ENCODE data around the gene VEGFB.

VEGFB gene

DNA sequence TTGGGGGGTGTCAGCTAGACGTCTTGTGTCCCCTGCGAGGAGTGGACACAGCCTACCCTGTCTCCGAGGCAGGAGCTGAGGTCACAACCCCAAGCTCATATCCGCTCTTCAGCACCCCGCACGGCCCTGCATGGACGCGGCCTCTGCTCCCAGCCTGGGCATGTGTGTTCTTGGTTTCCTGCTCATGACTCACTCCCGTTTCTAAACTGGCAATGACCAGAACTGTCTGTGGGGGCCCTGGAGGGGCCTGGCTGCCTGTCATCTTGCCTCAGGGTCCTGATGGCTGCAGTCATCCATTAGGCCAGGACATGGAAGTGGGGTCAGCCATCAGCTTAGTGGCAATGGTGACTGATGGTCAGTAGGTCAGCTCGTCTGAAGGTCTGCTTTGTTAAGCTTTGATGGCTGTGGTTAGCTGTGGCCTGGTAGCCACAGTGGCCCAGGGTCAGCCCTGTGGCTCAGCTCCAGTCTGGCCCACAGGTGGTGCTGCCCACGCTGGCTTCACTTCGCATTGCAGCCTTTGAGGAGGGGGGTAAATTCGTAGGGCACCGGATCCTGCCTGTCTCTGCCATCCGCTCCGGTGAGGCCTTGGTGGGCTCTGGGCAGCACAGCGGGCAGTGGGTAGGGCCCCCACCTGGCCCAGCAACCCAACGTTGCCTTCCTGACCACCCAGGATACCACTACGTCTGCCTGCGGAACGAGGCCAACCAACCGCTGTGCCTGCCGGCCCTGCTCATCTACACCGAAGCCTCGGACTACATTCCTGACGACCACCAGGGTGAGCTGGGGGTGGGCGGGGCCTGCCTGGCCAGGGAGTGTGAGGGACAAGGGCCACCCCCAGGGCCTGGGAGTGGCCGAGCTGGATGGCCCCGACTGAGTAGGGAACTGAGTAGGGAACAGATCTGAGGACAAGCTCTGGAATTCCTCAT lies 28.9 kb downstream of the VEGFB start:
- no peak for DNase-seq

DNA sequence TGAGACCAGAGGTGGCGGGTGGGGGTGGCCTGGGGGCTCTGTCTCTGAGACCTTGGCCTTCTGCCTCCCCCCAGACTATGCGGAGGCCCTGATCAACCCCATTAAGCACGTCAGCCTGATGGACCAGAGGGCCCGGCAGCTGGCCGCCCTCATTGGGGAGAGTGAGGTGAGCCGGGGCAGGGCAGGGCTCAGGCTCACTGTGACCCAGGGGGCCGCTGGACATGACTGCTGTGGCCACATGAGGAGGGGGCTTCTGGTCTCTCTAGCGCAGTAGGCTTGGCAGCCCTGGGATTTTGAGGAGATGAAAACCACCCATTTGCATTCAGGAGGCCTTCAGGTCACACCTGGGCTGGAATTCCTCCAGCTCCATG lies 29.5 kb downstream of the VEGFB start:
- no peak for DNase-seq

- DNase-seq, result no peak
Observed at GRCh38 chr11:64264371-64264852, 30.0 kb downstream of the VEGFB start.

DNA sequence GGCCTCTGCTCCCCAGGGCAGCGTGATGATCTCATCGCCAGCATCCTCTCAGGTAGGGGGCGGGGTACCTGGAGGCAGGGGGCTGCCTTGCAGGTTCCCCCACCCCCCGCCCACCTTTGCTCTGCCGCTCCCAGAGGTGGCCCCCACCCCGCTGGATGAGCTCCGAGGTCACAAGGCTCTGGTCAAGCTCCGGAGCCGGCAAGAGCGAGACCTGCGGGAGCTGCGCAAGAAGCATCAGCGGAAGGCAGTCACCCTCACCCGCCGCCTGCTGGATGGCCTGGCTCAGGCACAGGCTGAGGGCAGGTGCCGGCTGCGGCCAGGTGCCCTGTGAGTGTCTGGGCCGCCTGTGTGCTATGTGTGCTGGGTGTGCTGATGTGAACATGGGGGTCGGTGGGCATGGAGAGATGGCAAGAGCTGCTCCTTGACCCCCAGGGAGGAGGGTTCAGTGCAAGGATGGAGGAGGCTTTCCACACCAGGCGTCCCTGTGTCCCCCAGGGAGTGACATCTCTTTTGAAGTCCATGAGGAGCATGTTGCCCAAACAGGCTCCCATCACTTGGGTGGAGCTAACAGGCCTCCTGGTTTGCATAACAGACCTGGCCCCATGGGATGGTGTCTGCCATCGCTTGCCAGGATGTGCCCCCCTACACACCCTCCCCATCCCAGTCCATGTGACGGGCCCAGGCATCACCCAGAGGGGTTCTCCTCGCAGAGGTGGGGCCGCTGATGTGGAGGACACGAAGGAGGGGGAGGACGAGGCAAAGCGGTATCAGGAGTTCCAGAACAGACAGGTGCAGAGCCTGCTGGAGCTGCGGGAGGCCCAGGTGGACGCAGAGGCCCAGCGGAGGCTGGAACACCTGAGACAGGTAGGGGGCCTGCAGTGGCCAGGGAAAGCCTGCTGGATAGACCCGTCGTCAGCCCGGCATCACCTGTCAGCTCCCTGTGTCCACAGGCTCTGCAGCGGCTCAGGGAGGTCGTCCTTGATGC lies 31.1 kb downstream of the VEGFB start:
- no peak for DNase-seq

DNA sequence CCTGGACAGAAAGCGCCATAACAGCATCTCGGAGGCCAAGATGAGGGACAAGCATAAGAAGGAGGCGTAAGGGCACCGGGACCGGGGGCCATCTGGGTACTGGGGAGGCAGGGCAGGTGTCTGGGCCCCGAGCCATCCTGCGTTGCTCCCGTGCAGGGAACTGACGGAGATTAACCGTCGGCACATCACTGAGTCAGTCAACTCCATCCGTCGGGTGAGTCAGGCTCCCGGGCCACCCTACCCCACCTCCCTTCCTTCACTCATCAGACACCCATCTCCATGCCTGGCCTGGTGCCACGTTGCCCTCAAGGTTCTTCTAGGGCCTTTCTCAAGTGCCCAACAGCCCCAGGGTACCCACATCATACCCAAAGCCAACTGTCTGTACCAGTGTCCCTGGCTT lies 32.0 kb downstream of the VEGFB start:
- DNase-seq, result no peak

- no peak for DNase-seq
Observed at GRCh38 chr11:64267207-64267945, 33.0 kb downstream of the VEGFB start.

- DNase-seq, result no peak
Observed at GRCh38 chr11:64268025-64268892, 33.9 kb downstream of the VEGFB start.

- peak; percentile 28 for DNase-seq
Observed at GRCh38 chr11:64268893-64269539, 34.6 kb downstream of the VEGFB start.

DNA sequence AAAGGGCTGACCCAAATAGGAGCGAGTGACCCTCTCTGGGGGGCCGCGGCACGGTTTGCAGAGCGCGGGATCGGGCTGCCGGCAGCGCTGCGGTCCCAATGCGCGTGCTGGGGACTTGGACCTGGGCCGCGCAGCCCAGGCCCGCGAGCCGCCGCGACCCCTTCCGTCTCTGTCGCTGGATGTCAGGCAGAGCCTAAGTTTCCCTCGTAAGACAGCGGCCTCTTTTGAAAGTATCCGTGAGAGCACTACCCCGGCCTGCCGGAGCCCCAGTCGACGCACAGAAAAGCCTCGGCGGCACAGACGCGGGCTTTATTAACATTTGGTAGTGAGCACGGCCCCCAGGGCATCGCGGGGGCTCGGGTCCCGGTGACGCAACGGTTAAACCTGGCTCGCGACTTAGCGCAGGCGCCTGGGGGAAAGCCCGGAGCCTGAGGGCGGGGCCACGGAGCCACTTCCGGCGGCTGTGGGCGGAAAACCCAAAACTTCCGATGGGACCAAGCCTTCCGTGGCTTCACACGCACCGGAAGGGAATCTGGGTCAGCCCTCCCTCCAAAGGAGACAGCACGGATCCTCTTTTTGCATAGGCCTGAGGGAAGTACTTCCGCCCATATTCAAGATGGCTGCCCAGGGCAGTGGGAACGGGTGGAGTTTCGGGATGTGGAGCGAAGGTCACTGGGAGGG lies 35.3 kb downstream of the VEGFB start:
- peak; percentile 98 for DNase-seq

- DNase-seq, result no peak
Observed at GRCh38 chr11:64275031-64275800, 40.8 kb downstream of the VEGFB start.

GRCh38 chr11:64275841-64276240 lies 41.5 kb downstream of the VEGFB start:
- DNase-seq, result no peak

GRCh38 chr11:64276653-64277431 lies 42.5 kb downstream of the VEGFB start:
- DNase-seq, result no peak

DNA sequence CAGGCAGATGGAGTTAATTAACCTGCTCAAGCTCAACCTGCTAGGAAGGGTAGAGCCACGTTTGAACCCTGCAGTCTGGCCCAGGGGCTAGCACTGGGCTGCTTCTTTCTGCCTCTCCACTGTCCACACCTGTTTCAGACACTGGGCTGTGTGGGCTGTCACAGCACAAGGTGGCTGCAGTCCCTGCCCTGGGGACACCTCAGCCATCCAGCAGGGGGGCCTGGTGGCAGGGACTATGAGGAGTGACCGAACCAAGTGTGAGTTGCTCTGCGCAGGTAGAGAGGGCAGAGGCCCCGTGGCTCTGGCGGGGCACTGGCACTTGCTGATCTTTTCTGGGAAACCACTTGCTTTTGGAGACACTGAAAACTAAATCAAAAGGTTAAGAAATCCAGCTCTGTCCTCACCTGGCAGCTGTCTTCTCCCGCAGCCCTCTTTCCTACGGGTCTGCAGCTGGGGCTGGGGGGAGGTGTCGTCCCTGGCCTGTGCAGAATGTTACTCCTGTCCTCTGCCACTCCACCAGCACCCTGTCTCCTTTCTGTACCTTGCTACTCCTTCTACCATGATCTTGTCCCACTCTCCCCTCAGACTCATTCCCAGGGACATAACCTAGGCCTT lies 44.3 kb downstream of the VEGFB start:
- no peak for DNase-seq

DNA sequence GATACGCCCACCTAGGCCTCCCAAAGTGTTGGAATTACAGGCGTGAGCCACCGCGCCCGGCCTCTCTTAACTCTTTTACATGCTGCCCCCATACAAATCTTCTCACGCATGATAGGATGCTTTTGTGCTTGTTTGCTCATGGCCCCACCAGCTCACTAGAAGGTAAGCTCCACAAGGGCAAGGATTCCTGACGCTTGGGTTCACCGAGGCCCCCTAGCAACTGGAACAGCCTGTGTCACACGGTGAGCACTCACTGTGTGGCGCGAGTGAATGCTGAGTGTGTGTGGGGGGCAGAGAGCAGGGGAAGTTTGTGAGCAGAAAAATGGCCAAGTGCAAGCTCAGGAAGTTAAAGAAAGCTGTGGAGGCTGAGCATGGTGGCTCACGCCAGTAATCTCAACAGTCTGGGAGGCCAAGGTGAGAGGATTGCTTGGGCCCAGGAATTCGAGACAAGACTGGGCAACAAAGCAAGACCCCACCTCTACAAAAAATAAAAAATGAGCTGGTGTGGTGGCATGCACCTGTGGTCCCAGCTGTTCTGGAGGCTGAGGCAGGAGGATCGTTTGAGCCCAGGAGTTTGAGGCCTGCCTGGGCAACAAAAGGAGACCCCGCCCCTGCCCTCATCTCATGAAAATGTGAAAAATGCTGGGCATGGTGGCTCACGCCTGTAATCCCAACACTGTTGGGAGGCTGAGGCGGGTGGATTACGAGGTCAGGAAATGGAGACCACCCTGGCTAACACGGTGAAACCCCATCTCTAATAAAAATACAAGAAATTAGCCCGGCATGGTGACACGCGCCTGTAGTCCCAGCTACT lies 47.8 kb downstream of the VEGFB start:
- DNase-seq, result no peak

GRCh38 chr11:64283092-64283491 lies 48.7 kb downstream of the VEGFB start:
- no peak for DNase-seq

GRCh38 chr11:64284048-64284961 lies 49.9 kb downstream of the VEGFB start, which contains the start of gene BAD:
TSS of gene BAD (minus strand) at chr11:64284665. CDS start at chr11:64284368, 297 bp downstream.
- peak; percentile 89 for DNase-seq
